Fibroblast of the aortic adventitia (primary cell): ENCODE data around the gene CNOT11. TPM values are rescaled to one million over a fixed set of nuclear protein-coding genes. Genes with fewer than 3 reads are reported as not detected.
"Not testable (repeated sequence)": the region's sequence is repeated elsewhere in the genome, so short reads cannot be mapped to it uniquely, and the experiment has no call there.

ENCODE experiments used
- DNase-seq: peaks from one replicate; pipeline ENCODE4 v3.0.0-alpha.2; 2010; ENCODE audit warnings: low read depth
- H3K4me3 ChIP-seq: 2 replicates; pipeline ENCODE4 v1.5.1; 2011; ENCODE audit warnings: low read depth, mild to moderate bottlenecking, control low read depth, low read length, moderate library complexity
- CTCF ChIP-seq: IDR thresholded peaks from 2 replicates; pipeline ENCODE4 v1.5.1; 2011; ENCODE audit warnings: mild to moderate bottlenecking, low read length, control low read depth, inconsistent platforms; ENCODE audit not compliant: insufficient read depth
- total RNA-seq: library from RNA; depleted of rRNA; stranded (reverse); fragments of >200 nt; gene quantifications from 2 replicates; pipeline ENCODE4 v1.2.3, GENCODE V29; 2012; ENCODE audit warnings: low replicate concordance

Gene CNOT11
- 13.7 and 48.4 TPM in 2 replicates for total RNA-seq

GRCh38 chr2:101252408-101253012, at the start of gene CNOT11:
Gene CNOT11, plus strand, starts transcription at chr2:101252886. Its CDS starts 79 bp downstream, at chr2:101252965.
- TF ChIP-seq CTCF, result no peak
- peak within 1 kb of the TSS; percentile 98 for H3K4me3 ChIP-seq

GRCh38 chr2:101204400-101205115, 48.1 kb upstream of the CNOT11 start:
- H3K4me3 ChIP-seq, result no peak overlapping the region
- peak; percentile 53 for TF ChIP-seq CTCF
- peak; percentile 16 for DNase-seq

More at GRCh38 chr2:101252408-101253012, at the start of gene CNOT11:
- DNase-seq, result peak; percentile 98

GRCh38 chr2:101205521-101206479, 46.9 kb upstream of the CNOT11 start:
- DNase-seq, result peak; percentile 94
- TF ChIP-seq CTCF, result peak; percentile 53
- peak overlapping the region; percentile 22 for H3K4me3 ChIP-seq

GRCh38 chr2:101208830-101209229, 43.9 kb upstream of the CNOT11 start:
- H3K4me3 ChIP-seq, result no peak overlapping the region
- DNase-seq, result no peak
- no peak for TF ChIP-seq CTCF

- no peak for DNase-seq
- no peak overlapping the region for H3K4me3 ChIP-seq
- no peak for TF ChIP-seq CTCF
Measured at GRCh38 chr2:101219246-101219645, 33.4 kb upstream of the CNOT11 start.

GRCh38 chr2:101220091-101220490, 32.6 kb upstream of the CNOT11 start:
- not testable (repeated sequence) for DNase-seq, H3K4me3 ChIP-seq
